Muscle of leg (tissue), 11 donors: ENCODE results near the gene ASPDH. TPM values are rescaled to one million over a fixed set of nuclear protein-coding genes. Genes with fewer than 3 reads are reported as not detected.

Experiments
- DNase-seq: peaks from one replicate; pipeline ENCODE4 v3.0.0; 2013
- H3K27ac ChIP-seq: one replicate; pipeline ENCODE4 v1.5.1; 2013; ENCODE audit warnings: mild to moderate bottlenecking, low read length, control low read depth
- H3K27me3 ChIP-seq: one replicate; pipeline ENCODE4 v1.6.1; 2013; ENCODE audit warnings: low read length; ENCODE audit not compliant: control insufficient read depth, insufficient read depth
- H3K36me3 ChIP-seq: one replicate; pipeline ENCODE4 v1.6.1; 2013; ENCODE audit warnings: low read length; ENCODE audit not compliant: control insufficient read depth, insufficient read depth
- H3K4me1 ChIP-seq: one replicate; pipeline ENCODE4 v1.6.1; 2013; ENCODE audit warnings: low read length; ENCODE audit not compliant: control insufficient read depth, insufficient read depth
- H3K4me3 ChIP-seq: one replicate; pipeline ENCODE4 v1.5.1; 2013; ENCODE audit warnings: low read length, control low read depth
- H3K9me3 ChIP-seq: replicated peaks from 2 replicates; pipeline ENCODE4 v1.6.1; 2013; ENCODE audit warnings: low read depth, low read length; ENCODE audit not compliant: control insufficient read depth
- WGBS: methylation state at CpG from one replicate; pipeline ENCODE4 v1.1.5; 2013; ENCODE audit warnings: missing lambda C conversion rate; ENCODE audit not compliant: insufficient coverage; 5-methylcytosine and 5-hydroxymethylcytosine counted together
- polyA plus RNA-seq, 8 donors: library from polyadenylated mRNA; unstranded; fragments of 120-200 nt; gene quantifications; one replicate each; pipeline versions ENCODE4 v1.2.1 to v1.2.3, GENCODE V29; 2013; ENCODE audit warnings: inconsistent platforms in 1 of 8, low replicate concordance in 1 of 8; ENCODE audit not compliant: insufficient read length in 8 of 8, insufficient read depth in 1 of 8
- total RNA-seq: library from RNA; stranded (reverse); fragments of 120-200 nt; gene quantifications from one replicate; pipeline ENCODE4 v1.2.4, GENCODE V29; 2013

Gene ASPDH
- total and polyA plus RNA-seq, 9 donors, result 0.27 to 1.2 (median 0.64) TPM; not detected in 1

GRCh38 chr19:50486823-50487515 lies 26.7 kb downstream of the ASPDH start:
- DNase-seq, result no peak
- H3K9me3 ChIP-seq, result peaks cover 7% of the 10 kb centered on the region
- H3K27me3 ChIP-seq, result peaks cover 4% of the 10 kb centered on the region
- no peak overlapping the region for H3K4me3 ChIP-seq
- no peak overlapping the region for H3K27ac ChIP-seq
- peaks cover 31% of the 10 kb centered on the region for H3K36me3 ChIP-seq
- WGBS, result 73% methylated on average over 16 of the region's 18 CpGs
- H3K4me1 ChIP-seq, result peaks cover 55% of the 10 kb centered on the region

- Histone ChIP-seq H3K4me3 (no peak overlapping the region), H3K27ac (no peak overlapping the region), H3K27me3 (peaks cover 2% of the 10 kb centered on the region), H3K9me3 (peaks cover 7% of the 10 kb centered on the region), H3K4me1 (peaks cover 41% of the 10 kb centered on the region), H3K36me3 (peaks cover 47% of the 10 kb centered on the region)
- DNase-seq, result no peak
- 80% methylated on average over 10 of the region's 10 CpGs for WGBS
These were observed 28.3 kb downstream of the ASPDH start for GRCh38 chr19:50485284-50485955.

- Histone ChIP-seq H3K27me3 (peaks cover 2% of the 10 kb centered on the region), H3K4me1 (peaks cover 22% of the 10 kb centered on the region), H3K27ac (peak overlapping the region; percentile 13), H3K36me3 (peaks cover 72% of the 10 kb centered on the region), H3K9me3 (peaks cover 7% of the 10 kb centered on the region), H3K4me3 (no peak overlapping the region)
- WGBS, result 80% methylated on average over 9 of the region's 10 CpGs
- DNase-seq, result no peak
These were observed 30.8 kb downstream of the ASPDH start for GRCh38 chr19:50482916-50483315.

- H3K27ac ChIP-seq, result no peak overlapping the region
- H3K36me3 ChIP-seq, result peaks cover 70% of the 10 kb centered on the region
- H3K9me3 ChIP-seq, result peaks cover 7% of the 10 kb centered on the region
- peaks cover 2% of the 10 kb centered on the region for H3K27me3 ChIP-seq
- peaks cover 25% of the 10 kb centered on the region for H3K4me1 ChIP-seq
- WGBS, result 73% methylated on average over 11 of the region's 16 CpGs
- no peak for DNase-seq
- no peak overlapping the region for H3K4me3 ChIP-seq
These were observed 31.4 kb downstream of the ASPDH start for GRCh38 chr19:50482271-50482855.

GRCh38 chr19:50481351-50482149 lies 32.2 kb downstream of the ASPDH start:
- H3K36me3 ChIP-seq, result peaks cover 62% of the 10 kb centered on the region
- no peaks in the 10 kb centered on the region for H3K27me3 ChIP-seq
- peaks cover 3% of the 10 kb centered on the region for H3K9me3 ChIP-seq
- H3K27ac ChIP-seq, result no peak overlapping the region
- H3K4me1 ChIP-seq, result peaks cover 29% of the 10 kb centered on the region
- H3K4me3 ChIP-seq, result no peak overlapping the region
- DNase-seq, result no peak
- 91% methylated on average over 22 of the region's 27 CpGs for WGBS

GRCh38 chr19:50480281-50481111 lies 33.2 kb downstream of the ASPDH start:
- peaks cover 30% of the 10 kb centered on the region for H3K4me1 ChIP-seq
- no peak overlapping the region for H3K27ac ChIP-seq
- H3K4me3 ChIP-seq, result no peak overlapping the region
- no peaks in the 10 kb centered on the region for H3K9me3 ChIP-seq
- DNase-seq, result no peak
- WGBS, result 86% methylated on average over 30 of the region's 37 CpGs
- H3K36me3 ChIP-seq, result peaks cover 58% of the 10 kb centered on the region
- H3K27me3 ChIP-seq, result no peaks in the 10 kb centered on the region

- Histone ChIP-seq H3K9me3 (no peaks in the 10 kb centered on the region), H3K27me3 (no peaks in the 10 kb centered on the region), H3K27ac (no peak overlapping the region), H3K4me3 (no peak overlapping the region), H3K36me3 (peaks cover 58% of the 10 kb centered on the region), H3K4me1 (peaks cover 30% of the 10 kb centered on the region)
- no peak for DNase-seq
- WGBS, result 95% methylated on average over 14 of the region's 16 CpGs
These were observed 33.9 kb downstream of the ASPDH start for GRCh38 chr19:50479761-50480251.

GRCh38 chr19:50478901-50479715 lies 34.6 kb downstream of the ASPDH start:
- peaks cover 58% of the 10 kb centered on the region for H3K36me3 ChIP-seq
- WGBS, result 77% methylated on average over 13 of the region's 19 CpGs
- no peak overlapping the region for H3K4me3 ChIP-seq
- no peaks in the 10 kb centered on the region for H3K27me3 ChIP-seq
- H3K27ac ChIP-seq, result no peak overlapping the region
- H3K9me3 ChIP-seq, result no peaks in the 10 kb centered on the region
- no peak for DNase-seq
- H3K4me1 ChIP-seq, result peaks cover 30% of the 10 kb centered on the region
